ENCODE measurements around the gene PLOD3.

GRCh38 chr7:101179117-101179516, 38.3 kb downstream of the PLOD3 start:
- TF ChIP-seq CTCF (IDR thresholded peaks at IDR 0.05) (no peak), POLR2A (IDR thresholded peaks at IDR 0.05) (no peak)

All from thyroid gland (tissue), 4 donors.